H1 (cell line): ENCODE data around the gene WBP4. TPM values are rescaled to one million over a fixed set of nuclear protein-coding genes. Genes with fewer than 3 reads are reported as not detected.

Source experiments
- CTCF ChIA-PET: fragments of 300-600 bp; sonication (Branson Sonifier 250); formaldehyde crosslinking; loops from one replicate; lab custom pipeline; 2021; ENCODE audit not compliant: partially characterized antibody; lab: Charles Lee
- POLR2A ChIA-PET: fragments of 300-600 bp; sonication (Branson Sonifier 250); formaldehyde crosslinking; loops from one replicate; lab custom pipeline; 2021; ENCODE audit warnings: inconsistent platforms; ENCODE audit not compliant: partially characterized antibody; lab: Charles Lee
- DNase-seq, 2 experiments: peaks; one replicate each; pipeline versions ENCODE4 v3.0.0 to v3.0.0-alpha.2; 2010 to 2022; ENCODE audit warnings: low spot score in 2 of 2, low read depth in 1 of 2, mixed read lengths in 1 of 2
- FAIRE-seq: peaks from 2 replicates; lab custom pipeline; 2011; peaks lifted over from hg19 to GRCh38; lab: Jason Lieb, UNC
- H2AFZ ChIP-seq: 2 replicates; pipeline ENCODE4 v1.8.1; 2012; ENCODE audit warnings: low read length, inconsistent platforms
- H2AK5ac ChIP-seq: 2 replicates; pipeline ENCODE4 v1.6.1; 2013; ENCODE audit warnings: low read depth, low read length
- H2BK120ac ChIP-seq: replicated peaks from 2 replicates; pipeline ENCODE3; 2013; ENCODE audit warnings: low read depth, low read length, inconsistent platforms
- H2BK12ac ChIP-seq: 2 replicates; pipeline ENCODE4 v1.6.1; 2013; ENCODE audit warnings: low read depth, low read length
- H2BK15ac ChIP-seq: 2 replicates; pipeline ENCODE4 v1.6.1; 2013; ENCODE audit warnings: low read length
- H2BK20ac ChIP-seq: 2 replicates; pipeline ENCODE4 v1.6.1; 2013; ENCODE audit warnings: low read length
- H2BK5ac ChIP-seq: 2 replicates; pipeline ENCODE4 v1.6.1; 2013; ENCODE audit warnings: low read depth, low read length
- H3K14ac ChIP-seq: 2 replicates; pipeline ENCODE4 v1.6.1; 2013; ENCODE audit warnings: inconsistent platforms; ENCODE audit not compliant: insufficient read length
- H3K18ac ChIP-seq: 2 replicates; pipeline ENCODE4 v1.6.1; 2013; ENCODE audit warnings: low read length; ENCODE audit errors: extremely low read depth
- H3K23ac ChIP-seq: 2 replicates; pipeline ENCODE4 v1.6.1; 2013; ENCODE audit warnings: inconsistent platforms; ENCODE audit not compliant: insufficient read length
- H3K23me2 ChIP-seq: 2 replicates; pipeline ENCODE4 v1.6.1; 2013; ENCODE audit warnings: low read depth, low read length
- H3K27ac ChIP-seq: 2 replicates; pipeline ENCODE4 v1.6.1; 2011; ENCODE audit warnings: low read depth, low read length, inconsistent platforms
- H3K27me3 ChIP-seq, 4 experiments: replicated peaks in 1 of 4; 1 replicate in 1 of 4; 2 replicates in 3 of 4; pipeline versions ENCODE4 v1.6.1 to v1.8.1; 2011 to 2013; ENCODE audit warnings: low read length in 3 of 4, mild to moderate bottlenecking in 3 of 4, inconsistent platforms in 2 of 4, mixed read lengths in 2 of 4, moderate library complexity in 1 of 4; ENCODE audit not compliant: control insufficient read depth in 3 of 4, insufficient read depth in 3 of 4; ENCODE audit errors: extremely low read depth in 1 of 4
- H3K36me3 ChIP-seq, 4 experiments: 2 replicates each; pipeline versions ENCODE4 v1.6.1 to v1.8.1; 2011 to 2013; ENCODE audit warnings: mild to moderate bottlenecking in 4 of 4, low read length in 3 of 4, moderate library complexity in 2 of 4, control low read depth in 1 of 4, inconsistent platforms in 1 of 4; ENCODE audit not compliant: insufficient read depth in 4 of 4, control insufficient read depth in 2 of 4
- H3K4ac ChIP-seq: replicated peaks from 2 replicates; pipeline ENCODE3; 2013; ENCODE audit warnings: low read length, low read depth, mixed read lengths, inconsistent platforms; ENCODE audit not compliant: insufficient read length
- H3K4me1 ChIP-seq, 4 experiments: replicated peaks in 1 of 4; 1 replicate in 1 of 4; 2 replicates in 3 of 4; pipeline versions ENCODE4 v1.6.1 to v1.8.1; 2011 to 2013; ENCODE audit warnings: low read length in 3 of 4, inconsistent platforms in 2 of 4, mixed read lengths in 1 of 4; ENCODE audit not compliant: insufficient read depth in 4 of 4, control insufficient read depth in 3 of 4
- H3K4me2 ChIP-seq, 2 experiments: 2 replicates each; pipeline versions ENCODE4 v1.6.1 to v1.8.1; 2011 to 2013; ENCODE audit warnings: low read depth in 2 of 2, low read length in 2 of 2, control low read depth in 1 of 2, inconsistent platforms in 1 of 2, mild to moderate bottlenecking in 1 of 2; ENCODE audit not compliant: insufficient read depth in 1 of 2
- H3K4me3 ChIP-seq, 4 experiments: fragments of 200-600, 300-600 bp in 1 of 4; sonication (generic), shearing (Covaris generic), sonication (Bioruptor Twin) in 1 of 4; 2 replicates each; pipeline versions ENCODE4 v1.5.1 to v1.8.1; 2011 to 2016; ENCODE audit warnings: low read length in 4 of 4, low read depth in 3 of 4, control low read depth in 2 of 4, inconsistent platforms in 2 of 4, mild to moderate bottlenecking in 2 of 4, mixed read lengths in 1 of 4, moderate library complexity in 1 of 4; ENCODE audit not compliant: insufficient read depth in 2 of 4; ENCODE audit errors: extremely low read depth in 1 of 4
- H3K56ac ChIP-seq: replicated peaks from 2 replicates; pipeline ENCODE3; 2013; ENCODE audit warnings: low read depth, mild to moderate bottlenecking, mixed read lengths, low read length, inconsistent platforms; ENCODE audit not compliant: insufficient read length
- H3K79me1 ChIP-seq: 2 replicates; pipeline ENCODE4 v1.6.1; 2013; ENCODE audit warnings: low read depth, low read length, control low read depth
- H3K79me2 ChIP-seq, 2 experiments: 2 replicates each; pipeline versions ENCODE4 v1.6.1 to v1.8.1; 2012 to 2013; ENCODE audit warnings: low read length in 2 of 2, mild to moderate bottlenecking in 2 of 2, inconsistent platforms in 1 of 2; ENCODE audit not compliant: insufficient read depth in 2 of 2, control insufficient read depth in 1 of 2
- H3K9ac ChIP-seq, 4 experiments: replicated peaks in 1 of 4; 1 replicate in 1 of 4; 2 replicates in 3 of 4; pipeline versions ENCODE4 v1.6.1 to v1.8.1; 2011 to 2013; ENCODE audit warnings: low read depth in 3 of 4, low read length in 3 of 4, control low read depth in 2 of 4, mild to moderate bottlenecking in 2 of 4, moderate library complexity in 2 of 4, inconsistent platforms in 1 of 4; ENCODE audit errors: extremely low read depth in 1 of 4
- H3K9me3 ChIP-seq, 2 experiments: 2 replicates each; pipeline versions ENCODE4 v1.6.1 to v1.8.1; 2012 to 2013; ENCODE audit warnings: mild to moderate bottlenecking in 2 of 2, moderate library complexity in 2 of 2, control low read depth in 1 of 2, inconsistent platforms in 1 of 2, low read depth in 1 of 2, low read length in 1 of 2, mixed read lengths in 1 of 2; ENCODE audit not compliant: insufficient read depth in 2 of 2
- H4K20me1 ChIP-seq, 2 experiments: replicated peaks in 1 of 2; 2 replicates each; pipeline versions ENCODE3 to v1.8.1; 2011 to 2013; ENCODE audit warnings: inconsistent platforms in 2 of 2, low read length in 2 of 2, mild to moderate bottlenecking in 1 of 2; ENCODE audit not compliant: insufficient read depth in 2 of 2, control insufficient read depth in 1 of 2
- H4K5ac ChIP-seq: 2 replicates; pipeline ENCODE4 v1.6.1; 2013; ENCODE audit warnings: low read length, low read depth, mixed read lengths, inconsistent platforms; ENCODE audit not compliant: insufficient read length
- H4K8ac ChIP-seq: 2 replicates; pipeline ENCODE4 v1.8.0; 2013; ENCODE audit warnings: mild to moderate bottlenecking, moderate library complexity, low read length, inconsistent platforms; ENCODE audit not compliant: insufficient read depth; ENCODE audit errors: extremely low read depth
- H4K91ac ChIP-seq: replicated peaks from 2 replicates; pipeline ENCODE3; 2013; ENCODE audit warnings: low read length, mixed read lengths, inconsistent platforms; ENCODE audit not compliant: insufficient read length
- CBX8 ChIP-seq: fragments of 300-800, 300-1000 bp; sonication (generic); IDR thresholded peaks from 2 replicates; pipeline ENCODE4 v1.7.1; 2016; ENCODE audit warnings: low read depth, low read length, borderline replicate concordance
- CHD1 ChIP-seq: IDR thresholded peaks from 2 replicates; pipeline ENCODE4 v1.6.1; 2012; ENCODE audit warnings: low read depth, low read length, improper control_type of control experiment
- CREB1 ChIP-seq: IDR thresholded peaks from 2 replicates; pipeline ENCODE4 v1.6.1; 2012; ENCODE audit warnings: inconsistent platforms
- CTBP2 ChIP-seq: IDR thresholded peaks from 2 replicates; pipeline ENCODE4 v1.7.0; 2011; ENCODE audit warnings: borderline replicate concordance, mild to moderate bottlenecking, moderate library complexity, mixed read lengths, low read length; ENCODE audit not compliant: insufficient read depth, insufficient read length
- EP300 ChIP-seq, 2 experiments: IDR thresholded peaks; 1 replicate in 1 of 2; 2 replicates in 1 of 2; pipeline ENCODE4 v1.6.1; 2011 to 2012; ENCODE audit warnings: low read depth in 2 of 2, low read length in 2 of 2, mild to moderate bottlenecking in 2 of 2, borderline replicate concordance in 1 of 2, inconsistent platforms in 1 of 2, moderate library complexity in 1 of 2
- FOSL1 ChIP-seq: IDR thresholded peaks from 2 replicates; pipeline ENCODE4 v1.6.1; 2011; ENCODE audit warnings: mild to moderate bottlenecking, low read depth, low read length, moderate library complexity; ENCODE audit not compliant: insufficient read depth
- HDAC6 ChIP-seq: IDR thresholded peaks from one replicate; pipeline ENCODE4 v1.7.1; 2012; ENCODE audit warnings: low read depth, mild to moderate bottlenecking, inconsistent platforms, low read length, moderate library complexity
- PHF8 ChIP-seq: fragments of 200-600 bp; sonication (generic); conservative IDR thresholded peaks from 2 replicates; pipeline ENCODE4 v1.7.1; 2012; ENCODE audit warnings: low read depth, mild to moderate bottlenecking, inconsistent platforms, low read length, moderate library complexity
- RAD21 ChIP-seq, 2 experiments: IDR thresholded peaks in 1 of 2; conservative IDR thresholded peaks in 1 of 2; 2 replicates each; pipeline ENCODE4 v1.6.1; 2011; ENCODE audit warnings: low read depth in 2 of 2, low read length in 2 of 2, improper control_type of control experiment in 1 of 2, inconsistent platforms in 1 of 2, mild to moderate bottlenecking in 1 of 2, moderate library complexity in 1 of 2
- RNF2 ChIP-seq: fragments of 200-900, 300-1000 bp; sonication (generic); IDR thresholded peaks from 2 replicates; pipeline ENCODE4 v1.7.1; 2016; ENCODE audit warnings: borderline replicate concordance, low read depth, mild to moderate bottlenecking, antibody characterized with exemption, low read length; ENCODE audit not compliant: poor library complexity, severe bottlenecking; ENCODE audit errors: missing control alignments
- SIN3A ChIP-seq, 2 experiments: IDR thresholded peaks in 1 of 2; conservative IDR thresholded peaks in 1 of 2; 2 replicates each; pipeline ENCODE4 v1.6.1; 2011 to 2012; ENCODE audit warnings: low read length in 2 of 2, improper control_type of control experiment in 1 of 2, low read depth in 1 of 2, mild to moderate bottlenecking in 1 of 2
- SIRT6 ChIP-seq: IDR thresholded peaks from one replicate; pipeline ENCODE4 v1.7.1; 2012; ENCODE audit warnings: low read length, inconsistent platforms
- SRF ChIP-seq: IDR thresholded peaks from 2 replicates; pipeline ENCODE4 v1.6.1; 2011; ENCODE audit warnings: mild to moderate bottlenecking, low read depth, low read length, moderate library complexity
- WGBS, 2 experiments: shearing (Covaris generic) in 1 of 2; methylation state at CpG; one replicate each; pipeline versions ENCODE4 v1.1.6 to v1.1.7; 2013 to 2015; ENCODE audit warnings: low lambda C conversion rate in 2 of 2, mixed read lengths in 2 of 2, inconsistent platforms in 1 of 2, low coverage in 1 of 2, missing lambda C conversion rate in 1 of 2; ENCODE audit not compliant: insufficient replicate concordance in 2 of 2, insufficient coverage in 1 of 2, insufficient read length in 1 of 2; ENCODE audit errors: extremely low coverage in 1 of 2, missing lambda C conversion rate in 1 of 2; 5-methylcytosine and 5-hydroxymethylcytosine counted together
- polyA plus RNA-seq, 7 experiments: library from polyadenylated mRNA; depleted of rRNA in 3 of 7; stranded (reverse) in 5 of 7; unstranded in 2 of 7; fragments of >200 nt in 5 of 7; fragments of 200-250 nt in 2 of 7; gene quantifications; 1 replicate in 5 of 7; 2 replicates in 1 of 7; 4 replicates in 1 of 7; pipeline versions ENCODE4 v1.2.1 to v1.2.3, GENCODE V29; 2011 to 2013; ENCODE audit warnings: missing spikeins in 2 of 7, mixed read lengths in 2 of 7
- total RNA-seq: library from RNA; stranded (reverse); fragmentation: NEBNext Ultra II Directional; extraction: Animal tissue kit (Norgen Biotek cat#: 25700); gene quantifications from 2 replicates; pipeline ENCODE4 v1.2.1, GENCODE V29; 2021

WBP4 gene
- total and polyA plus RNA-seq, 2 of the 8 experiments (the other 6 are each of a cell fraction or from before 2014, with no cell fraction given): 3.0 to 10.0 TPM

DNA sequence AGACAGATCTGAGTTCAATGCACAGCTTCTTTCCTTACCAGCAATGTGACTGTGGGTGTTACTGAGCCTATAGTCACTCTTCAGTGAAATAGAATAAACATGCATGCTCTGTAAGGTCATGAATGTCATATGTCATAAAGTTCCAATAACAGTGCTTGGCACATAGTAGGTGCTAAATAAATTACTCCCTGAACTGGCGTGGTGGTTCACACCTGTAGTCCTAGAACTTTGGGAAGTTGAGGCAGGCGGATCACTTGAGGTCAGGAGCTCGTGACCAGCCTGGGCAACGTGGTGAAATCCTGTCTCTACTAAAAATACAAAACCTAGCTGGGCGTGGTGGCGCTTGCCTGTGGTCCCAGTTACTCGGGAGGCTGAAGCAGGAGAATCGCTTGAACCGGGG lies 13.2 kb downstream of the WBP4 start:
- H3K56ac ChIP-seq: no peak overlapping the region
- POLR2A ChIA-PET: interaction anchor here (0.7 to 1.3 kb wide), 4 partner anchors 11 to 148 kb away, joined by 3 to 4 read pairs (median 4); partner anchors contain the start of gene WBP4
- H2BK120ac ChIP-seq: no peak overlapping the region
- H3K4me2 ChIP-seq: no peak overlapping the region
- H2BK12ac ChIP-seq: no peak overlapping the region
- peaks cover 7 to 67% (median 43%) of the 10 kb centered on the region in 4 experiments for H3K36me3 ChIP-seq
- DNase-seq (no peak), FAIRE-seq (no peak)
- no peaks in the 10 kb centered on the region for H3K27me3 ChIP-seq
- no peaks in the 10 kb centered on the region for H3K79me2 ChIP-seq
- WGBS, 2 experiments: 86% methylated on average over 9 of the region's 9 CpGs; no CpG with 5 or more reads in 1 of the 2 experiments
- no peak overlapping the region for H2BK20ac ChIP-seq
- H3K14ac ChIP-seq: no peak overlapping the region
- no peak overlapping the region for H3K4ac ChIP-seq
- H3K9ac ChIP-seq: no peak overlapping the region
- H4K5ac ChIP-seq: no peak overlapping the region
- H3K23me2 ChIP-seq: no peaks in the 10 kb centered on the region
- no peak overlapping the region for H4K91ac ChIP-seq
- no peak overlapping the region for H3K23ac ChIP-seq
- no peak overlapping the region for H4K8ac ChIP-seq
- H3K4me1 ChIP-seq: no peaks in the 10 kb centered on the region
- no peak overlapping the region for H2BK5ac ChIP-seq
- H3K27ac ChIP-seq: no peak overlapping the region
- no peak overlapping the region for H2AK5ac ChIP-seq
- no peaks in the 10 kb centered on the region for H4K20me1 ChIP-seq
- no peaks in the 10 kb centered on the region for H3K79me1 ChIP-seq
- no peak overlapping the region for H3K4me3 ChIP-seq
- H3K18ac ChIP-seq: no peak overlapping the region
- CTCF ChIA-PET: interaction anchor here (0.6 to 3.3 kb wide), 16 partner anchors 10 to 153 kb away, joined by 3 to 32 read pairs (median 4); no protein-coding TSS in a partner anchor
- H2AFZ ChIP-seq: no peak overlapping the region
- H3K9me3 ChIP-seq: no peaks in the 10 kb centered on the region
- H2BK15ac ChIP-seq: no peak overlapping the region
- no peak for TF ChIP-seq HDAC6
- TF ChIP-seq RAD21 (IDR thresholded peaks at IDR 0.05 in 1 of 2, conservative IDR thresholded peaks at IDR 0.05 in 1 of 2; ENCODE audit: low read depth in 2 of 2, low read length in 2 of 2): no peak
- TF ChIP-seq CREB1: no peak
- TF ChIP-seq FOSL1: no peak
- no peak for TF ChIP-seq CBX8
- TF ChIP-seq CHD1: no peak
- no peak for TF ChIP-seq CTBP2
- no peak for TF ChIP-seq SIRT6
- no peak for TF ChIP-seq PHF8
- TF ChIP-seq RNF2: no peak
- TF ChIP-seq SIN3A (conservative IDR thresholded peaks at IDR 0.05 in 1 of 2, IDR thresholded peaks at IDR 0.05 in 1 of 2; ENCODE audit: low read depth in 1 of 2, low read length in 2 of 2): no peak
- no peak for TF ChIP-seq SRF
- no peak for TF ChIP-seq EP300 (IDR thresholded peaks at IDR 0.05; ENCODE audit: borderline replicate concordance in 1 of 2, low read depth in 2 of 2, low read length in 2 of 2)
